HL-60 (cell line): ENCODE results near the gene TBC1D14.

Experiments
- POLR2AphosphoS5 ChIP-seq: IDR thresholded peaks from 2 replicates; pipeline ENCODE4 v1.6.1; 2012; ENCODE audit warnings: low read depth
- TF ChIP-seq, protein P1 (sequence below): IDR thresholded peaks from one replicate; pipeline ENCODE4 v1.5.1; 2011; ENCODE audit warnings: low read length, control low read depth, inconsistent platforms; ENCODE audit not compliant: insufficient read depth

DNA sequence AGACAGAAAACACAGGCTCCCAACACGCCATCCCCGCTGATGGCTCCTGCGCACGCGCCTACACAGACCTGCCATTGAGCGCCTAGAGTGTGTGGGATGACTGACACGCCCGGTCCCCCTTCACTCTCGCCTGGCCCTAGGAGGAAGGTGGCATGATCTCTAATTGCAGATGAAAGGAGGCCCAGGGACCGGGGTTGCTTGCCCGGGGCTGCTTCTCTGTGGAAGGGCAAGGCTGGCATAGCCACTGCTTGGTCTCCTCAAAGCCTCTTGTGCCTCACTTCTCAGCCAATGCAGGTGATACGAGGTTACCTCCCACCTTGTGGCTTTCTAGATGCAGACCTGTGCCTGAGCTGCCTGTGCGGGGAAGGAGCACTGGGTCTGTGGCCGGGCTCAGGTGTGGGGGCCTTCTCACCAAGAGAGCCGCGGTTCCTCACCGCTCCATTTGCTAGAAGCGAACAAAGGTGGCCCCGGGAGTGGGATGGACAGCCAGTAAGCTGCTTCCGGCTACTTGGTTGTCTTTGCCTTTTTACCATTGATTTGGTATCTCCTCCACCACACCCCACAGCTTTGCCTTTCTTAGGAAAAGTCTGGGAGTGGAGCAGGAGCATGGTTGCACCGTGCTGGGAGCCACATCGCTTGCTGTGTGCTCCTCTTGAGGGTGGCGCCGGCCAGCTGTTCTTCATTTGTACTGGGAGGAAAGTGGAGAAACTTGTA lies 47.0 kb downstream of the TBC1D14 start:
- TF ChIP-seq, protein P1, sequence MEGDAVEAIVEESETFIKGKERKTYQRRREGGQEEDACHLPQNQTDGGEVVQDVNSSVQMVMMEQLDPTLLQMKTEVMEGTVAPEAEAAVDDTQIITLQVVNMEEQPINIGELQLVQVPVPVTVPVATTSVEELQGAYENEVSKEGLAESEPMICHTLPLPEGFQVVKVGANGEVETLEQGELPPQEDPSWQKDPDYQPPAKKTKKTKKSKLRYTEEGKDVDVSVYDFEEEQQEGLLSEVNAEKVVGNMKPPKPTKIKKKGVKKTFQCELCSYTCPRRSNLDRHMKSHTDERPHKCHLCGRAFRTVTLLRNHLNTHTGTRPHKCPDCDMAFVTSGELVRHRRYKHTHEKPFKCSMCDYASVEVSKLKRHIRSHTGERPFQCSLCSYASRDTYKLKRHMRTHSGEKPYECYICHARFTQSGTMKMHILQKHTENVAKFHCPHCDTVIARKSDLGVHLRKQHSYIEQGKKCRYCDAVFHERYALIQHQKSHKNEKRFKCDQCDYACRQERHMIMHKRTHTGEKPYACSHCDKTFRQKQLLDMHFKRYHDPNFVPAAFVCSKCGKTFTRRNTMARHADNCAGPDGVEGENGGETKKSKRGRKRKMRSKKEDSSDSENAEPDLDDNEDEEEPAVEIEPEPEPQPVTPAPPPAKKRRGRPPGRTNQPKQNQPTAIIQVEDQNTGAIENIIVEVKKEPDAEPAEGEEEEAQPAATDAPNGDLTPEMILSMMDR, result no peak
- TF ChIP-seq POLR2AphosphoS5, result no peak
